HG03432 (cell line): ENCODE results near the gene MYOM3.

Experiments
- ATAC-seq: cut with Tn5 transposase; IDR thresholded peaks from one replicate; pipeline ENCODE4 v1.9.1; 2021; ENCODE audit warnings: mild to moderate bottlenecking, moderate library complexity; ENCODE audit not compliant: unreplicated experiment

Gene MYOM3

DNA sequence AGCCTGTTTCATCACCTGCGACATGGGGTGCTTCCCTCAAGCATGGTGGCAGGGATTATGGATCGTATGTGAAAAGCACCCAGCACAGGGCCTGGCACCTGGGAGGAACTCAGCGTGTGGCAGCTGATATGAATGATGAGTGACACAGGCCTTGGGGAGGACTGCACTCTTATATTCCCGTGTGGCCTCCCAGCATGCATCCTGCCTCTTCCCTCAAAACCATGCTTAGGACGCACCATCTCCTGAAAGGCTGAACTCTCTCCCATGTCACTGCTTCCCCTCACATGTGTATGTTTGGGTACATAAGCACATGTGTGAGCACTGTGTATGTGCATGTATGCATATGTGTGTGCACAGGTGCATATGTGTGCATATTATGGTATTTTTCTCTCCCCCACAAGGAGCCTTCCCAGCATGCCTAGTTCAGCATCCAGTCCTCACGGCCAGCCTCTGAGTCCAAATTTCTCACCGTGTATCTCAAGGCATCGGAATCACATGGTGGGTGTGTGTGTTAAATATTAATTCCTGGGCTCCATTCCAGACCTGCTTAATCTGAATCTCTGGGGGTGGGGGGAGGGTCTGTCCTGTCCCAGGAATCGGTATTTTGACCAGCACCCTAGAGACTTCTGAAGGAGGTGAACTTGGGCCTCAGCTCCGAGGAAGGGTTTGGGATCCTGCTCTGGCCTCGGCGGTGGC lies 12.8 kb downstream of the MYOM3 start:
- no peak for ATAC-seq

- ATAC-seq, result no peak
Measured at GRCh38 chr1:24098102-24098501, 13.8 kb downstream of the MYOM3 start.

DNA sequence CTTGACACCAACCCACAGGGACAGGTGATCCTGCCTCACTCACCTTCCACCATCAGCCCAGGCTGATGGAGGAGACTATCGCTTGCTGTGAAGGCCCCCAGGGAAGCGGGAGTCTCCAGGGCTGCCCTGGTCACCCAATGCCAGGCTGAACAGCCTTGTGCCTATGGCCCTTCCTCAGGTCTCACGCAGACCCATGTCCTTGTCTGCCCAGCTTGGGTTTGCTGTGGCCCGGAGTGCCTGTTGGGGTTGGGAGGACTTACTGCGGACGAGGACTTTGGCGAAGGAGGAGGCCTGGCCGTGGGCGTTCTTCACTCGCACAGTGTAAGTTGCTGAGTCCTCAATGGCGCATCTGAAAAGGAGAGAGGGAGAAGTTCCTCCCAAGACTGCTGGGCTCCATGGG lies 14.3 kb downstream of the MYOM3 start:
- ATAC-seq, result no peak

DNA sequence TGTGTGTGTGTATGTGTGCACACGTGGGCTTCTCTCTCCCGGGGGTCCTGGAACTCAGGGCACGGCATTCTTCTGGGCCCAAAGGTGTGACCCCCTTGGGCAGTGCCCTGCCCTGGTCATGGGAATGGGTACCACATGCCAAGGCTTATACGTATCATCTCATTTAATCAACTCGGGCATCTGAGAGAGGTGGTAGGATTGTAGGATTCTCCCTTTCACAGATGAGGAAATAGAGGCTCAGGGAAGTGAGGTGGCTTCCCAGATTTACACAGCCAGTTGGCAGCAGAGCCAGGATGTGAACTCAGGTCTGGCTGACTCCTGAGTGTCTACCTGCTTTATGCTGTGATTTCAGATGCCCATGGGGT lies 15.2 kb downstream of the MYOM3 start:
- ATAC-seq, result no peak

GRCh38 chr1:24096009-24096738 lies 15.8 kb downstream of the MYOM3 start:
- no peak for ATAC-seq

GRCh38 chr1:24095140-24095859 lies 16.6 kb downstream of the MYOM3 start:
- ATAC-seq, result no peak

- no peak for ATAC-seq
Measured at GRCh38 chr1:24094554-24094953, 17.4 kb downstream of the MYOM3 start.

GRCh38 chr1:24093732-24094131 lies 18.2 kb downstream of the MYOM3 start:
- ATAC-seq, result no peak

DNA sequence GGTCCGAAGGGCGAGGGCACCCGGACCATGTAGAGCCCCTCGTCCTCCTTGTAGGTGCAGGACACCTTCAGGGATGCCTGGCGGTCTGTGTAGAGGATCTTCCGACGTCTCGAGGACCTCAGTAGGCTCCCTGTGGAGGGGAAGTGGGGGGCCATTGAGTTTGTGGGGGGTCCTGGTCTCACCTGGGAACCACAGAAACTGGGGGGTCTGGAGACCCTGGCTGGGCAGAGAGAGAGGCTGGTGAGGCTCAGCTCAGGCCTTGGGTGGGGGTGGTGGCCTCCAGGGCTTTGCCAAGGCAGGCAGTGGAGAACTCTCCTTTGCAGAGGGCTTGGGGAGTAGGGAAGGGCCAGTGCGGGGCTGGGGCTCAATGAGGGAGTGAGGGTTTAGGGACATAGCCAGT lies 19.0 kb downstream of the MYOM3 start:
- ATAC-seq, result no peak

DNA sequence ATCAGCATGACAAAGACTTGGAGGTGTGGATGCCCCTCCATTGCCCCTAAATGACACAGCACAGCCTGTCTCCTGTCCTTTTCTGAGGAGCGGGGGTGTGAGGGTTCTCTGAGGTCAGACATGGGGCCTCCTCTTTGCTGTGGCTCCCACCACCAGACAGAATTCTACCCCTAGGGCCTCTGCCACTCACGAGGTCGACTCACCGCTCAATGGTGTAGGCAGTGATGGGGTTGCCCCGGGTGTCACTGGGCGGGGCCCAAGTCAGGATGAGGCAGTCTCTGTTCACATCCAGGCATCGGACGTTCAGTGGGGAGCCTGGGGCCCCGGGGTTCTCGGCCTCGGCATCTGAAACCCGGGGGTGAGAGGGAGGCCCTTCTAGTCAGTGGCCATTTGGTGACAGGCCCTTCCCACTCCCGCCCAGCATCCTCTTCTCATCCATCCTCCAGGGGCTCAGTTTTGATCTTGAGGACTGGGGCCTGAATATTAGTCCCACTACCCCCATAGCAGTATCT lies 19.9 kb downstream of the MYOM3 start:
- no peak for ATAC-seq

DNA sequence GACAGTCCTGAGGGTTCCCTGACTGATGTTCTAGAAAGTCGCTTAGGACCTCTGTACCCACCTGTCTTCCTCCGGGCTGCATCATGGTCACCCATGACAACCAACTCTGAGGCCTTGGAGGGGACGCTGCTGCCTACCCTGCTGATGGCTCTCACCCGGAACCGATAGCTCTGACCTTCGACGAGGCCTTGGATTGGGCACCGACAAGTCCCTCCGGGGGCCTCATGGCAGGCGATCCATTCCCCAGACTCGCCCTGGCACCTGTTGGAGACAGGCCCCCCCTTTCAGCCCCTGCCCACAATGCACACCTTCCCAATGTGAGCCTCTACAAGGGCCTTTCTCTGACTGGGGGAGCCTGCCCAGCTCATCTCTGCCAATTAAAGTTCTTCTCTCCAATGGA lies 21.2 kb downstream of the MYOM3 start:
- ATAC-seq, result no peak

GRCh38 chr1:24089743-24090555 lies 22.0 kb downstream of the MYOM3 start:
- no peak for ATAC-seq

- ATAC-seq, result no peak
Measured at GRCh38 chr1:24089027-24089742, 22.8 kb downstream of the MYOM3 start.

GRCh38 chr1:24086466-24086865 lies 25.5 kb downstream of the MYOM3 start:
- no peak for ATAC-seq

DNA sequence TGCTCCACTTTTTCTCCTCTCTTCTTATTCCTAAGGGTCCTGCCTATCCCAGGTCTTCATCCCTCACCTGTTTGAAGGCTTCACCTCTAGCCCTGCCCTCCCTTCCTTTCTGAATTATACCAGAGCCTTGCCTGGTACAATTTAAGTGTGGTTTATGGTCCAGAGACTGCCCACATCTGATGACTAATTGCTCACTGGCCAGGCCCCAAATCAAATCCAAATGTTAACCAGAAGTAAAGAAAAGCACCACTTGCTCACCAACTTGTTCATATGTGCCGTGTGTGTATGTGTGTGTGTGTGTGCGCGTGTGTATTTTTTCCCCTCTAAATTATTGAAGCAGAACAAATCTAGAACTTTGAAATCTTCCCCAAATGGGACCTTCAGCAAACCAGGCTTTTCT lies 26.4 kb downstream of the MYOM3 start:
- ATAC-seq, result no peak

DNA sequence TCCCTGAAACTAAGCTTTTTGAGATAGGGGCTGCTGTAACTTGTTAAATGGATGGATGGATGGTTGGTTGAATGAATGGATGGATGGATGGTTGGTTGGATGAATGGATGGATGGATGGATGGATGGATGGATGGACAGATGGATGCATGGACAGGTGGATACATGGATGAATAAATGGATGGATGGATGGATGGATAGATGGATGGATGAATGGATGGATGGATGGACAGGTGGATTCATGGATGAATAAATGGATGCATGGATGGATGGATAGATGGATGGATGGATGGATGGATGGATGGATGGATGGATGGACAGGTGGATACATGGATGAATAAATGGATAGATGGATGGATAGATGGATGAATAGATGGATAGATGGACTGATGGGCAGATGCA lies 26.9 kb downstream of the MYOM3 start:
- ATAC-seq, result no peak

GRCh38 chr1:24084050-24084449 lies 27.9 kb downstream of the MYOM3 start:
- ATAC-seq, result no peak

- no peak for ATAC-seq
Measured at GRCh38 chr1:24082372-24082771, 29.6 kb downstream of the MYOM3 start.

DNA sequence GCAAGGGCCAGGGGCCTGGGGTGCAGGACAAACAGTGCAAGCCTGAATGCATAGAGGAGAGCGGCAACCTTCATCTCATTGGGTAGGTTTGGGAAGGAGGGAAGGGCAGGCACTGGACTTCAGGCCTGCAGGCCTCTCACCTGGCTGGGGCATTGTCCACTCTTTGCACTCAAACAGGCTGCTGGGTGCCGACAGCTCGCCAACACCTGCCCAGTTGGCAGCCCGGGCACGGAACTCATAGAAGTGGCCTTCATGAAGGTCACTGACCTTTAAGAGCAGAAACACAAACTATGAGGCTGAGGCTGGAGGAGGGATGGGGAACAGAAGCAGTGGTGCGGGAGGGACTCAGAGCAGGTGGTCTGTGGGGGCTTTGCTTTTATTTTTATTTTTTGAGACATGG lies 30.7 kb downstream of the MYOM3 start:
- ATAC-seq, result no peak

GRCh38 chr1:24080131-24080530 lies 31.8 kb downstream of the MYOM3 start:
- no peak for ATAC-seq
